Measurements from ENCODE around the gene SNTB2.

GRCh38 chr16:69270831-69271230 lies 83.9 kb downstream of the SNTB2 start:
- TF ChIP-seq POLR2AphosphoS5 (IDR thresholded peaks at IDR 0.05; ENCODE audit: low read depth, low read length) (no peak), CTCF (IDR thresholded peaks at IDR 0.05; ENCODE audit: control extremely low read depth in 1 of 3, insufficient read depth in 1 of 3, low read depth in 1 of 3, low read length in 3 of 3) (no peak), POLR2A (IDR thresholded peaks at IDR 0.05; ENCODE audit: control extremely low read depth in 1 of 2, low read depth in 2 of 2, low read length in 2 of 2) (no peak), GABPA (IDR thresholded peaks at IDR 0.05; ENCODE audit: borderline replicate concordance, insufficient read depth, low read length) (no peak)
